HCT116 (cell line): ENCODE results near the gene AXIN2. TPM values are rescaled to one million over a fixed set of nuclear protein-coding genes. Genes with fewer than 3 reads are reported as not detected.

Experiments used
- ATAC-seq: fragments of 200-7000 bp; cut with Tn5 transposase; 2 replicates; pipeline ENCODE4 v1.9.1; 2020; ENCODE audit warnings: mild to moderate bottlenecking, moderate library complexity
- BruUV-seq: library from RNA; stranded (reverse); fragments of 400-500 nt; replicated peaks from 2 replicates; lab custom pipeline; 2021; lab: Mats Ljungman, UMichigan
- CTCF ChIA-PET: fragments of 300-600 bp; sonication (Branson Sonifier 250); formaldehyde crosslinking; loops from one replicate; lab custom pipeline; 2021; ENCODE audit warnings: antibody characterized with exemption; lab: Charles Lee
- POLR2A ChIA-PET: fragments of 300-600, 350-600 bp; sonication (Branson Sonifier 250); formaldehyde crosslinking; loops from one replicate; lab custom pipeline; 2021; ENCODE audit warnings: antibody characterized with exemption; lab: Charles Lee
- RAD21 ChIA-PET, 2 experiments: fragments of 300-600 bp; sonication (Branson Sonifier 250); formaldehyde crosslinking; loops; one replicate each; lab custom pipeline; 2023; ENCODE audit warnings: low total read pairs in 2 of 2; ENCODE audit not compliant: uncharacterized antibody in 2 of 2, unreplicated experiment in 2 of 2, low non-redundant PET in 1 of 2; lab: Charles Lee
- DNase-seq: peaks from one replicate; pipeline ENCODE4 v3.0.0-alpha.2; 2010; ENCODE audit warnings: low read depth, low spot score
- H2AFZ ChIP-seq: fragments of 200-600 bp; shearing (Covaris generic), sonication (generic); 2 replicates; pipeline ENCODE4 v1.6.1; 2017; ENCODE audit warnings: low read depth, mixed run types, mixed read lengths, antibody characterized with exemption, low read length; ENCODE audit not compliant: poor library complexity, severe bottlenecking
- H3K27ac ChIP-seq: 2 replicates; pipeline ENCODE4 v1.5.1; 2012; ENCODE audit warnings: low read depth, low read length
- H3K27me3 ChIP-seq: fragments of 200-600 bp; sonication (generic); 2 replicates; pipeline ENCODE4 v1.6.1; 2016; ENCODE audit warnings: mixed run types, low read length, mixed read lengths; ENCODE audit not compliant: insufficient read depth
- H3K36me3 ChIP-seq, 2 experiments: fragments of 200-500 bp in 1 of 2; fragments of 200-600 bp in 1 of 2; sonication (Bioruptor generic) in 1 of 2; sonication (generic) in 1 of 2; 2 replicates each; pipeline versions ENCODE4 v1.5.1 to v1.6.1; 2014 to 2016; ENCODE audit warnings: low read length in 2 of 2, inconsistent platforms in 1 of 2, mixed read lengths in 1 of 2, mixed run types in 1 of 2; ENCODE audit not compliant: insufficient read depth in 2 of 2, control insufficient read depth in 1 of 2
- H3K4me1 ChIP-seq, 2 experiments: fragments of 200-600 bp in 1 of 2; sonication (generic) in 1 of 2; 2 replicates each; pipeline versions ENCODE4 v1.5.1 to v1.6.1; 2012 to 2017; ENCODE audit warnings: low read length in 2 of 2, inconsistent platforms in 1 of 2, mild to moderate bottlenecking in 1 of 2, mixed read lengths in 1 of 2, mixed run types in 1 of 2, moderate library complexity in 1 of 2; ENCODE audit not compliant: insufficient read depth in 2 of 2, control insufficient read depth in 1 of 2
- H3K4me2 ChIP-seq: fragments of 200-600 bp; sonication (generic); 2 replicates; pipeline ENCODE4 v1.6.1; 2017; ENCODE audit warnings: mixed run types, low read length, mixed read lengths
- H3K4me3 ChIP-seq, 2 experiments: fragments of 200-600 bp in 1 of 2; sonication (generic) in 1 of 2; replicated peaks in 1 of 2; 2 replicates each; pipeline ENCODE4 v1.5.1; 2011 to 2016; ENCODE audit warnings: low read length in 2 of 2, control low read depth in 1 of 2, low read depth in 1 of 2, mild to moderate bottlenecking in 1 of 2, mixed read lengths in 1 of 2, mixed run types in 1 of 2
- H3K79me2 ChIP-seq: fragments of 200-600 bp; sonication (generic); 2 replicates; pipeline ENCODE4 v1.6.1; 2017; ENCODE audit warnings: mild to moderate bottlenecking, mixed run types, low read length, moderate library complexity, mixed read lengths; ENCODE audit not compliant: insufficient read depth
- H3K9ac ChIP-seq: fragments of 200-600 bp; sonication (generic); 2 replicates; pipeline ENCODE4 v1.6.1; 2016; ENCODE audit warnings: low read length, mixed read lengths
- H3K9me2 ChIP-seq: fragments of 200-600 bp; sonication (generic), shearing (Covaris generic); 2 replicates; pipeline ENCODE4 v1.6.1; 2017; ENCODE audit warnings: mixed run types, mild to moderate bottlenecking, moderate library complexity; ENCODE audit not compliant: insufficient read depth
- H3K9me3 ChIP-seq, 2 experiments: fragments of 200-500 bp in 1 of 2; fragments of 200-600 bp in 1 of 2; sonication (Bioruptor generic) in 1 of 2; sonication (generic) in 1 of 2; 2 replicates each; pipeline ENCODE4 v1.6.1; 2014 to 2017; ENCODE audit warnings: low read length in 2 of 2, mixed read lengths in 2 of 2, inconsistent platforms in 1 of 2, low read depth in 1 of 2, mild to moderate bottlenecking in 1 of 2, mixed run types in 1 of 2, moderate library complexity in 1 of 2; ENCODE audit not compliant: control insufficient read depth in 1 of 2, insufficient read depth in 1 of 2
- H4K20me1 ChIP-seq: fragments of 200-600 bp; sonication (generic), shearing (Covaris generic); 2 replicates; pipeline ENCODE4 v1.6.1; 2017; ENCODE audit warnings: mixed run types, mild to moderate bottlenecking, moderate library complexity; ENCODE audit not compliant: insufficient read depth
- CBX3 ChIP-seq: IDR thresholded peaks from 2 replicates; pipeline ENCODE4 v1.6.1; 2012; ENCODE audit warnings: low read depth
- CEBPB ChIP-seq: IDR thresholded peaks from 2 replicates; pipeline ENCODE4 v1.6.1; 2012; ENCODE audit warnings: low read depth
- EGR1 ChIP-seq: IDR thresholded peaks from 2 replicates; pipeline ENCODE4 v1.6.1; 2012; ENCODE audit warnings: low read depth
- EZH2 ChIP-seq: fragments of 200-600 bp; sonication (generic); IDR thresholded peaks from 2 replicates; pipeline ENCODE4 v1.6.1; 2017; ENCODE audit warnings: antibody characterized with exemption, mixed run types
- EZH2phosphoT487 ChIP-seq: fragments of 200-600 bp; IDR thresholded peaks from 2 replicates; pipeline ENCODE4 v1.6.1; 2018; ENCODE audit warnings: antibody characterized with exemption, borderline replicate concordance
- MAX ChIP-seq: IDR thresholded peaks from 2 replicates; pipeline ENCODE4 v1.6.1; 2012
- POLR2A ChIP-seq: IDR thresholded peaks from 2 replicates; pipeline ENCODE4 v1.7.0; 2011; ENCODE audit warnings: borderline replicate concordance; ENCODE audit not compliant: insufficient read depth, insufficient read length; ENCODE audit errors: extremely low read depth
- SP1 ChIP-seq: IDR thresholded peaks from 2 replicates; pipeline ENCODE4 v1.6.1; 2012; ENCODE audit warnings: low read depth
- SRF ChIP-seq: IDR thresholded peaks from 2 replicates; pipeline ENCODE4 v1.6.1; 2012; ENCODE audit warnings: low read depth
- YY1 ChIP-seq: IDR thresholded peaks from 2 replicates; pipeline ENCODE4 v1.6.1; 2011; ENCODE audit warnings: low read length, low read depth, moderate library complexity, mild to moderate bottlenecking; ENCODE audit not compliant: insufficient replicate concordance; ENCODE audit errors: extremely low read depth
- intact Hi-C: fragments of 100-400 bp; cut with micrococcal nuclease; formaldehyde crosslinking; loops from 2 replicates; pipeline ENCODE4 v1.10.0; 2022
- total RNA-seq: library from RNA; stranded (reverse); gene quantifications from one replicate; pipeline ENCODE4 v1.2.1, GENCODE V29; 2021; ENCODE audit not compliant: unreplicated experiment

The AXIN2 gene
- total RNA-seq, 1 experiment from 2014 or later: 7.1 TPM

- CTCF ChIA-PET: no interaction called here
- H3K36me3 ChIP-seq: peaks cover 0 to 38% of the 10 kb centered on the region in 2 experiments; a peak in 2 of 4 replicates
- DNase-seq: no peak
- RAD21 ChIA-PET: no interaction called here
- peaks cover 19 to 29% of the 10 kb centered on the region in 2 experiments; a peak in 3 of 4 replicates for H3K4me1 ChIP-seq
- H2AFZ ChIP-seq: no peak overlapping the region
- BruUV-seq: no TSS peak
- no peak overlapping the region for H3K9ac ChIP-seq
- no peaks in the 10 kb centered on the region for H3K9me3 ChIP-seq
- ATAC-seq: no peak
- H3K27ac ChIP-seq: no peak overlapping the region
- H3K27me3 ChIP-seq: no peaks in the 10 kb centered on the region
- H3K4me3 ChIP-seq: no peak overlapping the region
- H4K20me1 ChIP-seq: no peaks in the 10 kb centered on the region
- POLR2A ChIA-PET: no interaction called here
- H3K9me2 ChIP-seq: no peaks in the 10 kb centered on the region
- H3K79me2 ChIP-seq: peaks cover 16% of the 10 kb centered on the region; the same call in 1 of the 2 replicates
- no peak for TF ChIP-seq CBX3
- no peak overlapping the region for H3K4me2 ChIP-seq
- intact Hi-C loops: no loop called here
Measured at GRCh38 chr17:65545705-65546523, 15.5 kb downstream of the AXIN2 start.

GRCh38 chr17:65544672-65545071 is 16.8 kb downstream of the AXIN2 start:
- no peak overlapping the region for H3K9ac ChIP-seq
- CTCF ChIA-PET: no interaction called here
- no peak overlapping the region for H3K4me3 ChIP-seq
- BruUV-seq: no TSS peak
- no peak for ATAC-seq
- POLR2A ChIA-PET: no interaction called here
- no peaks in the 10 kb centered on the region for H3K9me3 ChIP-seq
- intact Hi-C loops: no loop called here
- no peak overlapping the region for H3K27ac ChIP-seq
- no peaks in the 10 kb centered on the region for H4K20me1 ChIP-seq
- H3K36me3 ChIP-seq: peaks cover 0 to 48% of the 10 kb centered on the region in 2 experiments; a peak in 2 of 4 replicates
- H3K79me2 ChIP-seq: peaks cover 4% of the 10 kb centered on the region; the same call in 1 of the 2 replicates
- DNase-seq: no peak
- no peak overlapping the region for H3K4me2 ChIP-seq
- peaks cover 19 to 31% of the 10 kb centered on the region in 2 experiments; a peak in 3 of 4 replicates for H3K4me1 ChIP-seq
- H3K27me3 ChIP-seq: no peaks in the 10 kb centered on the region
- no peak for TF ChIP-seq CEBPB
- no peak for TF ChIP-seq EZH2phosphoT487
- TF ChIP-seq MAX: no peak
- TF ChIP-seq SP1: no peak
- TF ChIP-seq YY1: no peak
- TF ChIP-seq SRF: no peak
- no peak for TF ChIP-seq EGR1
- no peak for TF ChIP-seq EZH2
- no peak for TF ChIP-seq POLR2A
- RAD21 ChIA-PET: interaction anchor here in 1 of 2 experiments (0.6 kb wide), 1 partner anchor 1837 kb away, joined by 3 read pairs; no protein-coding TSS in a partner anchor
- no peaks in the 10 kb centered on the region for H3K9me2 ChIP-seq
- no peak overlapping the region for H2AFZ ChIP-seq
